ENCODE measurements around the gene MAGOH. TPM values are rescaled to one million over a fixed set of nuclear protein-coding genes. Genes with fewer than 3 reads are reported as not detected.
A peak's percentile ranks its signal among the peaks of the same experiment; 100 is the strongest.

Gene MAGOH
- polyA plus RNA-seq, 4 donors: 70.3 to 116 (median 85.2) TPM

DNA sequence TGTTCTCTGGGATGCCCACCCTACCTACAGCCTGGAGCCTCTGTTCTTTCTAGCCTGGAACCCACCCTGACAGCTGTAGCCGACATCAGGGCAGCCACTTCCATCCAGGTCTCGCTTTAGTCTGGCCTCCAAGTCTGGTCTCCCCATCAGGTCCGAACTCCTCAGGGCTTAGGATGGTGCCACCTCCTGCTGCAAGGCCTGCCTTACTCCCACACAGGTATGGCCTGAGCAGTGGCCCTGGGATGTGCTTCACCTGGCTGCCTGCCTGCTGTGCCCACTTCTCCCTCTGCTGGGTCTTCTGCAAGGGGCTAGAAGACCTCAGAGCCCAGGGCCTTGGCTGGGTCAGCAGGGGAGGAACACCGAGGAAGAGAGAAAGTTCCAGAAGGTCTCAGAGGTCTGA is 35.7 kb upstream of the MAGOH start:
- Histone ChIP-seq H3K27me3 (ENCODE audit: control insufficient read depth in 3 of 3, insufficient read depth in 3 of 3, low read length in 3 of 3) (peaks cover 0 to 2% (median 0%) of the 10 kb centered on the region in 3 donors), H3K9me3 (ENCODE audit: control insufficient read depth in 2 of 2, insufficient read depth in 1 of 2, low read depth in 1 of 2, low read length in 1 of 2) (peaks cover 0 to 5% of the 10 kb centered on the region in 2 donors), H3K36me3 (ENCODE audit: control insufficient read depth in 3 of 3, insufficient read depth in 2 of 3, low read depth in 1 of 3, low read length in 3 of 3) (peaks cover 0 to 4% (median 0%) of the 10 kb centered on the region in 3 donors), H3K27ac (ENCODE audit: low read depth in 1 of 3, low read length in 2 of 3) (no peak overlapping the region), H3K4me3 (ENCODE audit: low read depth in 1 of 3, low read length in 3 of 3) (no peak overlapping the region), H3K4me1 (ENCODE audit: control insufficient read depth in 3 of 3, insufficient read depth in 2 of 3, low read depth in 1 of 3, low read length in 2 of 3) (no peaks in the 10 kb centered on the region)
- WGBS, 3 donors: 92 to 98% (median 93%) methylated on average over 4 of the region's 4 CpGs
- FAIRE-seq (no peak), DNase-seq (no peak)

DNA sequence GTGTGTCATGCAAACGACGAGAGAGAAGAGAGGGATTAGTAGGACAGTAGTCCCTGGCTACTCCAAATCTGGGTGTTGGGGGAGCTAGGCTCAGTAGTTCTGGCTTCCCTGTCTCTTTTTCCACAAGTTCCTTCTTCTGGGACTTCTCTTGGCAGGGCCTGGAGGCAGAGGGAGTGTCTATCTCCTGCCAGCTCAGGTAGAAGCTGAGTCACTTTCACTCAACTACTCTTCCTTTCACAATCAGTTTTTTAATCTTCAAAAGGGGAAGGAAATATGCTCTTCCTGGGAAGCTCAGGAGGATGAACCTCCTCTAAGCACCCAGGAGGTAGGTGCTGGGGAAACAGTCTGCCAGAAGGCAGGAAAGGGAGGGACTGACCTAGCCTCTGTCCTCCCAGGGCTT is 35.2 kb upstream of the MAGOH start:
- peaks cover 0 to 2% (median 0%) of the 10 kb centered on the region in 3 donors for H3K27me3 ChIP-seq (ENCODE audit: control insufficient read depth in 3 of 3, insufficient read depth in 3 of 3, low read length in 3 of 3)
- WGBS, 3 donors: 88 to 91% (median 90%) methylated on average over 2 of the region's 2 CpGs
- peaks cover 0 to 4% (median 0%) of the 10 kb centered on the region in 3 donors for H3K36me3 ChIP-seq (ENCODE audit: control insufficient read depth in 3 of 3, insufficient read depth in 2 of 3, low read depth in 1 of 3, low read length in 3 of 3)
- no peaks in the 10 kb centered on the region for H3K4me1 ChIP-seq (ENCODE audit: control insufficient read depth in 3 of 3, insufficient read depth in 2 of 3, low read depth in 1 of 3, low read length in 2 of 3)
- peaks cover 0 to 5% of the 10 kb centered on the region in 2 donors for H3K9me3 ChIP-seq (ENCODE audit: control insufficient read depth in 2 of 2, insufficient read depth in 1 of 2, low read depth in 1 of 2, low read length in 1 of 2)
- no peak overlapping the region for H3K4me3 ChIP-seq (ENCODE audit: low read depth in 1 of 3, low read length in 3 of 3)
- no peak for FAIRE-seq
- H3K27ac ChIP-seq (ENCODE audit: low read depth in 1 of 3, low read length in 2 of 3): no peak overlapping the region
- DNase-seq: no peak

DNA sequence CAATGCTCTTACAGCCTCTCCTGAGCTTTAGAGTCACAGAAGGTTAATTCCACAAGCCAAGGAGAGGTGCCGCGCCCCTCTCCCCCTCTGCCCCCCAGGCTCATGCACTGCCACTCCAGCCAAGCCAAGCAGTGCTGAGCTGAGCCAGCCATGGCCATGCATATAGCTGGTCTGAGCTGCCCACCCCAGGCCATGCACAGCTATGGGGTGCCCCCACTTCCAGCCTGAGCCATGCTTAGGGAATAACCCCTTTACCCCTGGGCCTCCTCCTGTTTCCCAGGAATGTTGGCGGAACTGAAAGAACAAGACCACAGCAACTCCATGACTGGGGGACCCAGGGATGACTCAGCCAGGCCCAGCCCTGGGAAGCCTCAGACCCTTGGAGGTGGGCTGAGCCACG is 34.0 kb upstream of the MAGOH start:
- Histone ChIP-seq H3K27ac (ENCODE audit: low read depth in 1 of 3, low read length in 2 of 3) (no peak overlapping the region), H3K27me3 (ENCODE audit: control insufficient read depth in 3 of 3, insufficient read depth in 3 of 3, low read length in 3 of 3) (peaks cover 0 to 2% (median 0%) of the 10 kb centered on the region in 3 donors), H3K4me3 (ENCODE audit: low read depth in 1 of 3, low read length in 3 of 3) (no peak overlapping the region), H3K9me3 (ENCODE audit: control insufficient read depth in 2 of 2, insufficient read depth in 1 of 2, low read depth in 1 of 2, low read length in 1 of 2) (peaks cover 0 to 5% of the 10 kb centered on the region in 2 donors), H3K4me1 (ENCODE audit: control insufficient read depth in 3 of 3, insufficient read depth in 2 of 3, low read depth in 1 of 3, low read length in 2 of 3) (no peaks in the 10 kb centered on the region), H3K36me3 (ENCODE audit: control insufficient read depth in 3 of 3, insufficient read depth in 2 of 3, low read depth in 1 of 3, low read length in 3 of 3) (peaks cover 0 to 4% (median 0%) of the 10 kb centered on the region in 3 donors)
- DNase-seq (no peak), FAIRE-seq (no peak)
- 80 to 98% (median 94%) methylated on average over 4 of the region's 4 CpGs for WGBS, 3 donors

DNA sequence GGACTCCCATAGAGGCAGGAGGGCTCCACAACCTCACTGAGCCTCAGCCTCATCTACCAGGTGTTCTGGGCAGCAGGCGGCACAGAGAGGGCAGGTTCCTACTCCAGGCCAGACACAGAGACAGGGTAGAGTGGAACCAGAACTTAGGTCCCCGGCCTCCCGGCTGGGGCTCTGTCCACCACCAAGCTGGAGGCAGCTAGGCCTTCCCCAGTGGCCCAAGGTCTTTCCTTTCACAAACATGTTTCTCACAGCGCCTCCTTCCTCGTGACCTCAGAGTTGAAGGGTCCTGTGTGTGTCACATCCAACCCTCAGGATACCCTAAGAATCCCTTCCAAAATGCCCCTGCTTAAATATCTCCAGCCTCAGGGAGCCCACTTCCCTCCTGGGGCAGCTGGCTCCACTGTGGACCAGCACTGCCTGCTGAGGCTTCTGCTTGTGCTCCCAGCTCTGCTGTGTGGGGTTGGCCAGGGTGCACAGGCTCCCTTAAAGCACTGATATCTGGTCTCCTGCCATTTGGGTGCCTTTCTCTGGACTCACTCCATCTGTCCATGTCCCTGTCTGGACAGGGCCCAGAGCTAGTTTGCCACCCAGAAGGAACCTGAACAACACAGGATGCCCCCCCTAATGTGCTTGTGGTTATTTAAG is 33.2 kb upstream of the MAGOH start:
- DNase-seq: no peak
- Histone ChIP-seq H3K4me3 (ENCODE audit: low read depth in 1 of 3, low read length in 3 of 3) (no peak overlapping the region), H3K27ac (ENCODE audit: low read depth in 1 of 3, low read length in 2 of 3) (no peak overlapping the region), H3K4me1 (ENCODE audit: control insufficient read depth in 3 of 3, insufficient read depth in 2 of 3, low read depth in 1 of 3, low read length in 2 of 3) (no peaks in the 10 kb centered on the region), H3K27me3 (ENCODE audit: control insufficient read depth in 3 of 3, insufficient read depth in 3 of 3, low read length in 3 of 3) (peaks cover 0 to 2% (median 0%) of the 10 kb centered on the region in 3 donors), H3K9me3 (ENCODE audit: control insufficient read depth in 2 of 2, insufficient read depth in 1 of 2, low read depth in 1 of 2, low read length in 1 of 2) (peaks cover 0 to 5% of the 10 kb centered on the region in 2 donors), H3K36me3 (ENCODE audit: control insufficient read depth in 3 of 3, insufficient read depth in 2 of 3, low read depth in 1 of 3, low read length in 3 of 3) (peaks cover 0 to 4% (median 0%) of the 10 kb centered on the region in 3 donors)
- no peak for FAIRE-seq
- WGBS, 3 donors: 97 to 100% (median 97%) methylated on average over 5 of the region's 5 CpGs

- DNase-seq (no peak), FAIRE-seq (no peak)
- H3K4me1 ChIP-seq (ENCODE audit: control insufficient read depth in 3 of 3, insufficient read depth in 2 of 3, low read depth in 1 of 3, low read length in 2 of 3): no peaks in the 10 kb centered on the region
- H3K9me3 ChIP-seq (ENCODE audit: control insufficient read depth in 2 of 2, insufficient read depth in 1 of 2, low read depth in 1 of 2, low read length in 1 of 2): peaks cover 0 to 5% of the 10 kb centered on the region in 2 donors
- whole genome bisulfite sequencing, 3 donors: 90 to 91% (median 90%) methylated on average over 8 of the region's 8 CpGs
- peaks cover 0 to 2% (median 0%) of the 10 kb centered on the region in 3 donors for H3K27me3 ChIP-seq (ENCODE audit: control insufficient read depth in 3 of 3, insufficient read depth in 3 of 3, low read length in 3 of 3)
- peaks cover 0 to 4% (median 0%) of the 10 kb centered on the region in 3 donors for H3K36me3 ChIP-seq (ENCODE audit: control insufficient read depth in 3 of 3, insufficient read depth in 2 of 3, low read depth in 1 of 3, low read length in 3 of 3)
- no peak overlapping the region for H3K27ac ChIP-seq (ENCODE audit: low read depth in 1 of 3, low read length in 2 of 3)
- H3K4me3 ChIP-seq (ENCODE audit: low read depth in 1 of 3, low read length in 3 of 3): no peak overlapping the region
These were observed 32.6 kb upstream of the MAGOH start for GRCh38 chr1:53270873-53271272.

- Histone ChIP-seq H3K36me3 (ENCODE audit: control insufficient read depth in 3 of 3, insufficient read depth in 2 of 3, low read depth in 1 of 3, low read length in 3 of 3) (peaks cover 0 to 7% (median 0%) of the 10 kb centered on the region in 3 donors), H3K27ac (ENCODE audit: low read depth in 1 of 3, low read length in 2 of 3) (no peak overlapping the region), H3K4me1 (ENCODE audit: control insufficient read depth in 3 of 3, insufficient read depth in 2 of 3, low read depth in 1 of 3, low read length in 2 of 3) (no peaks in the 10 kb centered on the region), H3K4me3 (ENCODE audit: low read depth in 1 of 3, low read length in 3 of 3) (no peak overlapping the region), H3K27me3 (ENCODE audit: control insufficient read depth in 3 of 3, insufficient read depth in 3 of 3, low read length in 3 of 3) (peaks cover 0 to under 1% (median 0%) of the 10 kb centered on the region in 3 donors), H3K9me3 (ENCODE audit: control insufficient read depth in 2 of 2, insufficient read depth in 1 of 2, low read depth in 1 of 2, low read length in 1 of 2) (peaks cover 0 to 5% of the 10 kb centered on the region in 2 donors)
- DNase-seq (no peak), FAIRE-seq (no peak)
- 67 to 74% (median 69%) methylated on average over 1 of the region's 1 CpG for WGBS, 3 donors
These were observed 31.8 kb upstream of the MAGOH start for GRCh38 chr1:53270107-53270506.

DNA sequence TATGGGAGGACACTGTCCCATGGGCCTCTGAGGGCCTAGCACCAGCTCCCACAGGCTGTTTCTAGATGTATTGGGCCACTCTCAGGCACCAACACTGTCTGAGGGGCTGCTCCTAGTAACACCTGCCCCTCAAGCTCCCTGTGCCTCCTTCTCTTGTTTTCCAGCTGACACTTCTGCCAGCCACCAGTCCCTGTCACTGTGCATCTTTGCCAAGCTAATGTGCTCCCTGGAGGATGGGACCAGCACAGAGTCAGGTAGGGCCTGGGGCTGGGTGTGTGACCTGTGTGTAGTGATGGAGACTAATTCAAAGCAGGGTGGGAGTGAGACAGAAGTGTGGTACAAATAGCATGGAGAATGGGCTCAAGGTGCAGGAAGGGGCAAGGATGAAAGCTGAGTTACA is 29.4 kb upstream of the MAGOH start:
- FAIRE-seq: no peak
- no peak overlapping the region for H3K4me3 ChIP-seq (ENCODE audit: low read depth in 1 of 3, low read length in 3 of 3)

GRCh38 chr1:53266038-53266437 is 27.7 kb upstream of the MAGOH start:
- DNase-seq (peak; percentile 24 to 25), FAIRE-seq (no peak)
- no peak overlapping the region for H3K4me3 ChIP-seq (ENCODE audit: low read depth in 1 of 3, low read length in 3 of 3)
- H3K27ac ChIP-seq (ENCODE audit: low read depth in 1 of 3, low read length in 2 of 3): no peak overlapping the region
- H3K4me1 ChIP-seq (ENCODE audit: control insufficient read depth in 3 of 3, insufficient read depth in 2 of 3, low read depth in 1 of 3, low read length in 2 of 3): no peaks in the 10 kb centered on the region
- peaks cover 0 to 10% (median 0%) of the 10 kb centered on the region in 3 donors for H3K36me3 ChIP-seq (ENCODE audit: control insufficient read depth in 3 of 3, insufficient read depth in 2 of 3, low read depth in 1 of 3, low read length in 3 of 3)
- H3K9me3 ChIP-seq (ENCODE audit: control insufficient read depth in 2 of 2, insufficient read depth in 1 of 2, low read depth in 1 of 2, low read length in 1 of 2): peaks cover 0 to 5% of the 10 kb centered on the region in 2 donors
- no peaks in the 10 kb centered on the region for H3K27me3 ChIP-seq (ENCODE audit: control insufficient read depth in 3 of 3, insufficient read depth in 3 of 3, low read length in 3 of 3)

More for the DNA sequence above, 29.4 kb upstream of the MAGOH start:
- no peak for DNase-seq
- no peaks in the 10 kb centered on the region for H3K27me3 ChIP-seq (ENCODE audit: control insufficient read depth in 3 of 3, insufficient read depth in 3 of 3, low read length in 3 of 3)
- H3K27ac ChIP-seq (ENCODE audit: low read depth in 1 of 3, low read length in 2 of 3): no peak overlapping the region
- H3K9me3 ChIP-seq (ENCODE audit: control insufficient read depth in 2 of 2, insufficient read depth in 1 of 2, low read depth in 1 of 2, low read length in 1 of 2): peaks cover 0 to 5% of the 10 kb centered on the region in 2 donors
- H3K4me1 ChIP-seq (ENCODE audit: control insufficient read depth in 3 of 3, insufficient read depth in 2 of 3, low read depth in 1 of 3, low read length in 2 of 3): no peaks in the 10 kb centered on the region
- peaks cover 0 to 15% (median 0%) of the 10 kb centered on the region in 3 donors for H3K36me3 ChIP-seq (ENCODE audit: control insufficient read depth in 3 of 3, insufficient read depth in 2 of 3, low read depth in 1 of 3, low read length in 3 of 3)

DNA sequence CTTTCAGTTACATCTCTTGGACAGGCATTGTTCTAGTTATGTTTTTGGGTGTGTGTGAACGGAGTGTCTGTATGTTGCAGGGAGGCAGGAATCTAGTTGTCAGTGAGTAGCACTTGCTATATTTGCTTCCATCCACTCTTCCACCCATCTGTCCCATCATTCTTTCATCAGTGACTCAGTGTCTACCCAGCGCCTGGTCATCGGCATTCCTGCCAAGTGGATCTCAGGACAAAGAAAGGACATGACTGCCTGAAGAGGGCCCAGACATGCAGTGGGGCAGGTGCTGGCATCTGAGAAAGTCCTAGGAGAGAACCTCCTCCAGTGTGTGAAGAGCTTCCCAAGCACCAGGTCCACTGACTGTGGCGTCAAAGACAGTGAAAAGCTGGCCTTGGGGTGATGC is 27.3 kb upstream of the MAGOH start:
- FAIRE-seq: no peak
- WGBS, 3 donors: 97 to 99% (median 98%) methylated on average over 4 of the region's 4 CpGs
- DNase-seq: no peak
- Histone ChIP-seq H3K4me1 (ENCODE audit: control insufficient read depth in 3 of 3, insufficient read depth in 2 of 3, low read depth in 1 of 3, low read length in 2 of 3) (no peaks in the 10 kb centered on the region), H3K27me3 (ENCODE audit: control insufficient read depth in 3 of 3, insufficient read depth in 3 of 3, low read length in 3 of 3) (no peaks in the 10 kb centered on the region), H3K36me3 (ENCODE audit: control insufficient read depth in 3 of 3, insufficient read depth in 2 of 3, low read depth in 1 of 3, low read length in 3 of 3) (peaks cover 0 to 10% (median 0%) of the 10 kb centered on the region in 3 donors), H3K27ac (ENCODE audit: low read depth in 1 of 3, low read length in 2 of 3) (no peak overlapping the region), H3K9me3 (ENCODE audit: control insufficient read depth in 2 of 2, insufficient read depth in 1 of 2, low read depth in 1 of 2, low read length in 1 of 2) (peaks cover 0 to under 1% of the 10 kb centered on the region in 2 donors), H3K4me3 (ENCODE audit: low read depth in 1 of 3, low read length in 3 of 3) (no peak overlapping the region)

Measured in small intestine (tissue), 7 donors.